Measurements from ENCODE around the gene ESAM.

GRCh38 chr11:124801014-124801413 is 38.9 kb upstream of the ESAM start:
- no peak for TF ChIP-seq POLR2AphosphoS5 (IDR thresholded peaks at IDR 0.05; ENCODE audit: low read depth, low read length)
- TF ChIP-seq, protein P1, sequence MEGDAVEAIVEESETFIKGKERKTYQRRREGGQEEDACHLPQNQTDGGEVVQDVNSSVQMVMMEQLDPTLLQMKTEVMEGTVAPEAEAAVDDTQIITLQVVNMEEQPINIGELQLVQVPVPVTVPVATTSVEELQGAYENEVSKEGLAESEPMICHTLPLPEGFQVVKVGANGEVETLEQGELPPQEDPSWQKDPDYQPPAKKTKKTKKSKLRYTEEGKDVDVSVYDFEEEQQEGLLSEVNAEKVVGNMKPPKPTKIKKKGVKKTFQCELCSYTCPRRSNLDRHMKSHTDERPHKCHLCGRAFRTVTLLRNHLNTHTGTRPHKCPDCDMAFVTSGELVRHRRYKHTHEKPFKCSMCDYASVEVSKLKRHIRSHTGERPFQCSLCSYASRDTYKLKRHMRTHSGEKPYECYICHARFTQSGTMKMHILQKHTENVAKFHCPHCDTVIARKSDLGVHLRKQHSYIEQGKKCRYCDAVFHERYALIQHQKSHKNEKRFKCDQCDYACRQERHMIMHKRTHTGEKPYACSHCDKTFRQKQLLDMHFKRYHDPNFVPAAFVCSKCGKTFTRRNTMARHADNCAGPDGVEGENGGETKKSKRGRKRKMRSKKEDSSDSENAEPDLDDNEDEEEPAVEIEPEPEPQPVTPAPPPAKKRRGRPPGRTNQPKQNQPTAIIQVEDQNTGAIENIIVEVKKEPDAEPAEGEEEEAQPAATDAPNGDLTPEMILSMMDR (IDR thresholded peaks at IDR 0.05), result no peak
- TF ChIP-seq SMC3 (IDR thresholded peaks at IDR 0.05; ENCODE audit: low read depth, low read length), result no peak
- TF ChIP-seq NFIC (IDR thresholded peaks at IDR 0.05; ENCODE audit: borderline replicate concordance), result no peak
- no peak for TF ChIP-seq CHD2 (IDR thresholded peaks at IDR 0.05; ENCODE audit: low read length, partially characterized antibody)
- TF ChIP-seq MAX (IDR thresholded peaks at IDR 0.05; ENCODE audit: low read depth), result no peak
- TF ChIP-seq, protein P2, sequence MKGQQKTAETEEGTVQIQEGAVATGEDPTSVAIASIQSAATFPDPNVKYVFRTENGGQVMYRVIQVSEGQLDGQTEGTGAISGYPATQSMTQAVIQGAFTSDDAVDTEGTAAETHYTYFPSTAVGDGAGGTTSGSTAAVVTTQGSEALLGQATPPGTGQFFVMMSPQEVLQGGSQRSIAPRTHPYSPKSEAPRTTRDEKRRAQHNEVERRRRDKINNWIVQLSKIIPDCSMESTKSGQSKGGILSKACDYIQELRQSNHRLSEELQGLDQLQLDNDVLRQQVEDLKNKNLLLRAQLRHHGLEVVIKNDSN (IDR thresholded peaks at IDR 0.05; ENCODE audit: borderline replicate concordance, low read depth), result no peak
- TF ChIP-seq YY1 (IDR thresholded peaks at IDR 0.05; ENCODE audit: low read depth), result no peak
- TF ChIP-seq EP300 (IDR thresholded peaks at IDR 0.05; ENCODE audit: borderline replicate concordance in 1 of 2, low read depth in 1 of 2, low read length in 1 of 2), result no peak
- no peak for TF ChIP-seq GATA2 (CRISPR knock-in tag; IDR thresholded peaks at IDR 0.05)
- no peak for TF ChIP-seq TCF12 (IDR thresholded peaks at IDR 0.05)
